ENCODE results near the gene CDH22.

CDH22 gene, protein sequence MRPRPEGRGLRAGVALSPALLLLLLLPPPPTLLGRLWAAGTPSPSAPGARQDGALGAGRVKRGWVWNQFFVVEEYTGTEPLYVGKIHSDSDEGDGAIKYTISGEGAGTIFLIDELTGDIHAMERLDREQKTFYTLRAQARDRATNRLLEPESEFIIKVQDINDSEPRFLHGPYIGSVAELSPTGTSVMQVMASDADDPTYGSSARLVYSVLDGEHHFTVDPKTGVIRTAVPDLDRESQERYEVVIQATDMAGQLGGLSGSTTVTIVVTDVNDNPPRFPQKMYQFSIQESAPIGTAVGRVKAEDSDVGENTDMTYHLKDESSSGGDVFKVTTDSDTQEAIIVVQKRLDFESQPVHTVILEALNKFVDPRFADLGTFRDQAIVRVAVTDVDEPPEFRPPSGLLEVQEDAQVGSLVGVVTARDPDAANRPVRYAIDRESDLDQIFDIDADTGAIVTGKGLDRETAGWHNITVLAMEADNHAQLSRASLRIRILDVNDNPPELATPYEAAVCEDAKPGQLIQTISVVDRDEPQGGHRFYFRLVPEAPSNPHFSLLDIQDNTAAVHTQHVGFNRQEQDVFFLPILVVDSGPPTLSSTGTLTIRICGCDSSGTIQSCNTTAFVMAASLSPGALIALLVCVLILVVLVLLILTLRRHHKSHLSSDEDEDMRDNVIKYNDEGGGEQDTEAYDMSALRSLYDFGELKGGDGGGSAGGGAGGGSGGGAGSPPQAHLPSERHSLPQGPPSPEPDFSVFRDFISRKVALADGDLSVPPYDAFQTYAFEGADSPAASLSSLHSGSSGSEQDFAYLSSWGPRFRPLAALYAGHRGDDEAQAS

DNA sequence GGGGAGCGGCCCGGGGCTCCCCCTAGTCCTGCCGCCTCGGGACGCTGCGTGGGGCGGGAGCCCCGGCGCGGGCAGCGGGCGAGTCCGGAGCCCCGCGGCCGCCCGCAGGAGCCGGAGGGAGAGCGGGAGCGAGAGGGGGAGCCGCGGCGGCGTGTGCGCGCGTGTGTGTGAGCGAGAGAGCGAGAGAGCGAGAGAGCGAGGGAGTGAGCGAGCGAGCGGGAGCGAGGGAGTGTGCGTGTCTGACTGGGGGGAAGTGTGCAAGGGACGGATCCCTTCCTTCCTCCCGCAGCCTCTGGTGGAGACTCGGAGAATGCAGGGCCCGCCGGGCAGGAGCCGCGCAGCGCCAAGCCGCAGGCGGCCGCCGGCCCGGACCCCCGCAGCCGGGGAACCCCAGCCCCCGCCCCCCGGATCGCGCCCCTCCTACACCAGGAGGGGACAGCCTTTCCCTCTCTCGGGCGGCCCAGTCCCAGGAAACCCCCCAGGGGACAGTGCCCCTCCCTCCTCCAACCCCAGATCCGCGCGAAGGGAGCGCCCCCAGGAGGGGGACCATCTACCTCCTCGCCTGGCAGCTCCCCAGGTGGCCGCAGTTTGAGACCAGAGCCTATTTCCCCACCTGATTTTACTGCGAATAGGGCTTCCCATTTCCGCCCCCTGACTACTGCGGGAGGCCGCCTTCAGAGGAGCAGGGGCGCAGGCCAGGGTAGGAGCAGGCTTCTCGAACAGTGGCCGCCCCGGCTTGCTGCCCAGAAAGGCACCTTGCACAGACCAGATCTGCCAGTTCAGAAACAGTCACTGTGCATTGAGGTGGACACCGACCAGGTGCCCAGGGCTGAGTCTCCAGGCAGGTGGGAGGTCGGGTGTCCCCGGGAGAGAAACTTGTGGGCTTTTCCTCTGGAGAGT, at the start of gene CDH22:
Gene CDH22 (minus strand): TSS at position 241 of the 900 bp plus-strand sequence. CDS start 57,204 bp downstream, outside the sequence.
- TF ChIP-seq, protein P1, sequence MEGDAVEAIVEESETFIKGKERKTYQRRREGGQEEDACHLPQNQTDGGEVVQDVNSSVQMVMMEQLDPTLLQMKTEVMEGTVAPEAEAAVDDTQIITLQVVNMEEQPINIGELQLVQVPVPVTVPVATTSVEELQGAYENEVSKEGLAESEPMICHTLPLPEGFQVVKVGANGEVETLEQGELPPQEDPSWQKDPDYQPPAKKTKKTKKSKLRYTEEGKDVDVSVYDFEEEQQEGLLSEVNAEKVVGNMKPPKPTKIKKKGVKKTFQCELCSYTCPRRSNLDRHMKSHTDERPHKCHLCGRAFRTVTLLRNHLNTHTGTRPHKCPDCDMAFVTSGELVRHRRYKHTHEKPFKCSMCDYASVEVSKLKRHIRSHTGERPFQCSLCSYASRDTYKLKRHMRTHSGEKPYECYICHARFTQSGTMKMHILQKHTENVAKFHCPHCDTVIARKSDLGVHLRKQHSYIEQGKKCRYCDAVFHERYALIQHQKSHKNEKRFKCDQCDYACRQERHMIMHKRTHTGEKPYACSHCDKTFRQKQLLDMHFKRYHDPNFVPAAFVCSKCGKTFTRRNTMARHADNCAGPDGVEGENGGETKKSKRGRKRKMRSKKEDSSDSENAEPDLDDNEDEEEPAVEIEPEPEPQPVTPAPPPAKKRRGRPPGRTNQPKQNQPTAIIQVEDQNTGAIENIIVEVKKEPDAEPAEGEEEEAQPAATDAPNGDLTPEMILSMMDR (IDR thresholded peaks at IDR 0.05; ENCODE audit: borderline replicate concordance, insufficient read depth, low read depth, low read length): peak; percentile 48
- H3K4me3 ChIP-seq (ENCODE audit: low read depth, low read length): no peak within 1 kb of the TSS

DNA sequence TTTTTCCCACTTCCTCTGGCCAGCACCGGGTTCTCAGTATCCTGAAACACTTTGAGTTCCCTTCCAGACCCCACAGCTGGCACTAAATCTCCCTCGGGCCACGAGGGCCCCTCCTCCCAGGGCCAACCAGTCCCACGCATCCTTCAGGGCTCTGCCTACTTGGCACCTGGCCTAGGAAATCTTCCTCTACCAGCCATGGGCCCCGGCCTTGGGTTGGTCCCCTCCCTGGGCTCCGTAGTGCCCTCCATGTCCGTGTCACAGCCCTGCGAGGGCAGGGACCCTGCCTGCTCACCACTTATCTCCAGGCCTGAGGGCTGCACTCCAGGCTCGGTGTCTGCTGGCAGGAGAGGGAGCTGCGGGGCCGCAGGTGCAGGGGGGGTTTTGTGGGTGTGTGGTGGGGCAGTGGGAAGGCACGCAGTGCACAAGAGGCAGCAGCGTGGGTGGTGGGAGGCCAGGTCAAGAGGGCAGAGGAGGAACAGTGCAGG, 48.8 kb upstream of the CDH22 start:
- no peak overlapping the region for H3K4me3 ChIP-seq (ENCODE audit: low read depth, low read length)
- TF ChIP-seq, protein P1 (IDR thresholded peaks at IDR 0.05; ENCODE audit: borderline replicate concordance, insufficient read depth, low read depth, low read length): no peak

DNA sequence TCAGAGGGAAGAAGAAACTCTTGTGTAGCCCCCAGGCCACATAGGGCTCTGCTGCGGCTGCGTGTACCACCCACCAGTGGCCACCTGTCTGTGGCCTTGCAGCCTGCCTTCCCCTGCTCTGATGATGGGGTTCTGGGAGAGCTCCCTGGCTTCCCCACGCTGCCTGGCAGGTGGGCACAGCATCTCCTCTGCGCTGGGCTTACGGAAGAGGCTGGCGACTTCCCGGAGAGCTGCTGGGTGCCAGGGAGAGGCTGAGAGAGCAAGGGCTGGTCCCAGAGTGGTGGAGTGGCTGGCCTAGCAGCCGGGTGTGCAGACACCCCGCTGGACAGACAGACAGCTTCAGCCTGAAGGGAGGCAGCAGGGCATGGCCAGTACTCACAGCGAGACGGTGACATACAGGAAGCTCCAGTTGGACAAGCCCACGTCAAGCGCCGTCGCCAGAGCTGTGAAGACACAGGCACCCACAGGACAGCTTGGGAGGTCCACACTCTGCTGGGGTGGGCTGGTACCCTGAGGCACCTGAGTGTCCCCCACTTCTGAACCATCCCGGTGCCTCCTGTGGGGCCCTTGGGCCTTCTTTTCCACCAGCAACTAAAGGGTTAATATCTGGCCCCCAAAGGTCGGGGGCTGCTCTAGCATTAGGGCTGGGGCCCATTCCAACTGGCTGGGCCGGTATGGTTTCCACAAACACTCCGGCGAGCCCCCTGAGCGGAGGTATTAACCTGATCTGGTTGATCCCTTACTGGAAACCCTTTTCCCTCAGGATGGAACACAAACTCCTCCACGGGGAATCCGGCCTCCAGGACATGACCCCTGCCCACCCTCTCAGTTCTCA, 48.1 kb upstream of the CDH22 start:
- TF ChIP-seq, protein P1 (IDR thresholded peaks at IDR 0.05; ENCODE audit: borderline replicate concordance, insufficient read depth, low read depth, low read length): no peak
- no peak overlapping the region for H3K4me3 ChIP-seq (ENCODE audit: low read depth, low read length)

DNA sequence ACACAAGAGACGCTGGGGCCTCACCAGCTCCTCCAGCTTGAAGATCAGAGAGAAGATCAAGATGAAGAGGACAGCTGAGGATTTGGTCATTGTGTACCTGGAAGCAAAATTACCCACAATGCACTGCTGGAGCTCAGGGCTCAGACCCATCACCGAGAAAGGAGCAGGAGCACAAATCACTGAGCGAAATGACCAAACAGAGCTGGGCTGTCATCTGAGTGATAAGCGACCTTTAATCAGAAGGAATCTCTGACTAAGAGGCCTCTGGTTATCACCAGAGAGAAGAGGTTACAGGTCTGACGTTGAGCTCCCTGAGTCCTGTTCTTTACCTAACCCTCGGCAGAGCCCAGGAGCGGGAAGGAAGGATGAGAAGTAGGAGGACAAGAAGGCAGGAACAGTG, 47.5 kb upstream of the CDH22 start:
- H3K4me3 ChIP-seq (ENCODE audit: low read depth, low read length): no peak overlapping the region
- TF ChIP-seq, protein P1 (IDR thresholded peaks at IDR 0.05; ENCODE audit: borderline replicate concordance, insufficient read depth, low read depth, low read length): no peak

DNA sequence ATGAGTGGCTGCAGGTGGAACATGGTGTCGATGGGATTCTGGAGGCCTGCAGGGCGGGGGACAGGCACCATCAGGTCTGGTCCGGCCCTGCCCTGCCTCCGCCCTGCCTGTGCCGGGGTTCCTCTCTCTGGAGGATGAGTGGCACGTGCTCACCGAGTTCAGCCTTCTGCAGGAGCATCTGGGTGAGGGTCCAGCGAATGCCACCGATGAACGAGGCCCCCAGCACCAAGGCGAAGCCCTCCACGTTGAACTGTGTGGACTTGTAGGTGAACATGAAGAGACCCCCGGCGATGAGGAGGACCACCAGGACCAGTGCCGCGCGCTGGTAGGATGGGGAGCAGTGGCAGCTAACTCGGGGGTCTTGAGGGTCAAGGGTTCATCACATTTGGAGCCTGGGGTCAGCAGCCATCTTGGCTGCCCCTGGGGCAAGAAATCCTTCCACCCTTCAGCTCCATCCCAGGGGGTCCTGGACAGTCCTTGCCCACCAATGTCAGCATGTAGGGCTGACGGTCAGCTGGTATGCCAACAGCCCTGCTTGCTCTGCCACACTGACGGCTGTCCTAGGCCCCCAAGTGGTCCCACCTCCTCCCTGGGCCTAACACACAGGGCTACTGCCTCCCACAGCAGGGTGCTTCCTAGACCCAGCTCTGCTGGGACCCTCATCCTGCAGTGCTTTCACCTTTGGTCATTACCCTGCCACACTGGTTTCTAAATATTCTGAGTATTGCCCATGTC, 46.8 kb upstream of the CDH22 start:
- TF ChIP-seq, protein P1 (IDR thresholded peaks at IDR 0.05; ENCODE audit: borderline replicate concordance, insufficient read depth, low read depth, low read length): no peak
- H3K4me3 ChIP-seq (ENCODE audit: low read depth, low read length): no peak overlapping the region

All from GM12875 (cell line).